ENCODE measurements around the gene PHRF1. TPM values are rescaled to one million over a fixed set of nuclear protein-coding genes. Genes with fewer than 3 reads are reported as not detected.

PHRF1 gene
- total RNA-seq, 1 donor from 2014 or later, result 38.3 TPM

DNA sequence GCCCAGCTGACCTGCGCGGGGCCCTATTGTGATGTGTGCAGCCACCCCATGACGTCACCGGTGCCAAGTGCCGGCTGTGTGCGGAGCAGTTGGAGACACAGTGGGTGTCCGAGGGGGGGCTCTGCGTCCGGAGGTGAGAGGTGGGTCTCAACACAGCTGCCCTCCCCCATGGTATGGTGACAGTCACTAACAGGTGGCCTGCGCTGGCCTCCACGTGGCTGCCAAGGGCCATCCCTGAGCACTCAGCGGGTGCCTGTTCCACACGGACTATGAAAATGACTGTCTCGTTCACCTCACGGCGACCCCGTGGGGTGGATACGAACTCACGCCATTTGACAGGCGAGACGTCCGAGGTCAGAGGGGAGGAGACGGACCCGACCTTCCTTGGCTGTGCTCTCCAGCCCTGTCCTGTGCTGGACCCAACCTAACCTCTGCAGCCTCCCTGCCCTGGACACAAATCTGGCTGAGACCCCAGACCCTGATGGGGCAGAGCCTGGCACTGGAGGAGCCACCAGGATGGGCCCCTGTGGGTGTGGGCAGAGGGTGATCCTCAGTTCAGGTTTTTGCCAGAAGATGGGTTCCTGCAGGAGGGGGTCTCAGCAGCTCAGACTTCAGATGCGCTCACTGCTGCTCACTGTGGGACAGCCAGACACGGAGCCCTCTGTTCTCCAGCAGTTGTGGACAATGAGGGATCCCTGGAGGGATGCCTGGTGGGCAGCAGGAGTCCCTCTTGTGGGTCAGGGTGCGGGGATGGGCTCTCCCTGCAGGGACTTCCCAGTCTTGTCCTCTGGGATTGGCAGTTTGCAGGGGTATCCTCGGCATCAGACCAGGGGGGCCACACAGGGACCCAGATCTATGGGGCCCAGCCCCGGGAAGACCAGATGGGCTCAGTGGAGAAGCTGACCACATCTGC, 47.2 kb upstream of the PHRF1 start:
- Histone ChIP-seq H3K4me3 (ENCODE audit: insufficient read depth, low read depth, low read length) (no peak overlapping the region), H3K27me3 (ENCODE audit: insufficient read depth, low read length) (no peaks in the 10 kb centered on the region), H3K4me2 (ENCODE audit: low read length) (no peak overlapping the region), H3K36me3 (ENCODE audit: insufficient read depth, low read length) (peaks cover 3% of the 10 kb centered on the region), H3K9ac (ENCODE audit: low read length) (no peak overlapping the region), H2AFZ (ENCODE audit: low read depth, low read length) (no peak overlapping the region), H3K79me2 (ENCODE audit: insufficient read depth, low read length) (peaks cover 11% of the 10 kb centered on the region), H3K9me3 (ENCODE audit: insufficient read depth, low read depth, low read length) (no peaks in the 10 kb centered on the region), H3K27ac (ENCODE audit: low read depth, low read length) (no peak overlapping the region), H4K20me1 (ENCODE audit: insufficient read depth, low read length) (peaks cover 25% of the 10 kb centered on the region), H3K4me1 (ENCODE audit: insufficient read depth, low read length) (peaks cover 2% of the 10 kb centered on the region)
- no peak for DNase-seq (ENCODE audit: low read depth)
- H3K4me3 Mint-ChIP-seq (ENCODE audit: unreplicated experiment), result no peak overlapping the region
- TF ChIP-seq, protein P1, sequence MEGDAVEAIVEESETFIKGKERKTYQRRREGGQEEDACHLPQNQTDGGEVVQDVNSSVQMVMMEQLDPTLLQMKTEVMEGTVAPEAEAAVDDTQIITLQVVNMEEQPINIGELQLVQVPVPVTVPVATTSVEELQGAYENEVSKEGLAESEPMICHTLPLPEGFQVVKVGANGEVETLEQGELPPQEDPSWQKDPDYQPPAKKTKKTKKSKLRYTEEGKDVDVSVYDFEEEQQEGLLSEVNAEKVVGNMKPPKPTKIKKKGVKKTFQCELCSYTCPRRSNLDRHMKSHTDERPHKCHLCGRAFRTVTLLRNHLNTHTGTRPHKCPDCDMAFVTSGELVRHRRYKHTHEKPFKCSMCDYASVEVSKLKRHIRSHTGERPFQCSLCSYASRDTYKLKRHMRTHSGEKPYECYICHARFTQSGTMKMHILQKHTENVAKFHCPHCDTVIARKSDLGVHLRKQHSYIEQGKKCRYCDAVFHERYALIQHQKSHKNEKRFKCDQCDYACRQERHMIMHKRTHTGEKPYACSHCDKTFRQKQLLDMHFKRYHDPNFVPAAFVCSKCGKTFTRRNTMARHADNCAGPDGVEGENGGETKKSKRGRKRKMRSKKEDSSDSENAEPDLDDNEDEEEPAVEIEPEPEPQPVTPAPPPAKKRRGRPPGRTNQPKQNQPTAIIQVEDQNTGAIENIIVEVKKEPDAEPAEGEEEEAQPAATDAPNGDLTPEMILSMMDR (IDR thresholded peaks at IDR 0.05; ENCODE audit: insufficient read depth, low read depth, low read length), result no peak
- no peak for TF ChIP-seq EZH2 (IDR thresholded peaks at IDR 0.05; ENCODE audit: insufficient read depth, low read length)
- H3K36me3 Mint-ChIP-seq (ENCODE audit: low read depth, unreplicated experiment), result no peaks in the 10 kb centered on the region
- FAIRE-seq, result no peak
- H3K27ac Mint-ChIP-seq (ENCODE audit: unreplicated experiment), result no peak overlapping the region
- no peaks in the 10 kb centered on the region for H3K9me3 Mint-ChIP-seq (ENCODE audit: unreplicated experiment)
- no peaks in the 10 kb centered on the region for H3K4me1 Mint-ChIP-seq (ENCODE audit: low read depth, unreplicated experiment)
- H3K27me3 Mint-ChIP-seq (ENCODE audit: low read depth, unreplicated experiment), result no peaks in the 10 kb centered on the region

- Histone ChIP-seq H3K9ac (ENCODE audit: low read length) (no peak overlapping the region), H3K36me3 (ENCODE audit: insufficient read depth, low read length) (peaks cover 3% of the 10 kb centered on the region), H3K4me2 (ENCODE audit: low read length) (no peak overlapping the region), H4K20me1 (ENCODE audit: insufficient read depth, low read length) (peaks cover 33% of the 10 kb centered on the region), H3K27me3 (ENCODE audit: insufficient read depth, low read length) (no peaks in the 10 kb centered on the region), H3K79me2 (ENCODE audit: insufficient read depth, low read length) (peaks cover 19% of the 10 kb centered on the region), H2AFZ (ENCODE audit: low read depth, low read length) (no peak overlapping the region), H3K27ac (ENCODE audit: low read depth, low read length) (no peak overlapping the region), H3K9me3 (ENCODE audit: insufficient read depth, low read depth, low read length) (no peaks in the 10 kb centered on the region), H3K4me1 (ENCODE audit: insufficient read depth, low read length) (peaks cover 10% of the 10 kb centered on the region), H3K4me3 (ENCODE audit: insufficient read depth, low read depth, low read length) (no peak overlapping the region)
- H3K9me3 Mint-ChIP-seq (ENCODE audit: unreplicated experiment), result no peaks in the 10 kb centered on the region
- no peak overlapping the region for H3K27ac Mint-ChIP-seq (ENCODE audit: unreplicated experiment)
- no peaks in the 10 kb centered on the region for H3K36me3 Mint-ChIP-seq (ENCODE audit: low read depth, unreplicated experiment)
- DNase-seq (ENCODE audit: low read depth) (no peak), FAIRE-seq (no peak)
- no peaks in the 10 kb centered on the region for H3K4me1 Mint-ChIP-seq (ENCODE audit: low read depth, unreplicated experiment)
- TF ChIP-seq, protein P1 (IDR thresholded peaks at IDR 0.05; ENCODE audit: insufficient read depth, low read depth, low read length), result no peak
- TF ChIP-seq EZH2 (IDR thresholded peaks at IDR 0.05; ENCODE audit: insufficient read depth, low read length), result no peak
- H3K27me3 Mint-ChIP-seq (ENCODE audit: low read depth, unreplicated experiment), result no peaks in the 10 kb centered on the region
- no peak overlapping the region for H3K4me3 Mint-ChIP-seq (ENCODE audit: unreplicated experiment)
Measured at GRCh38 chr11:529728-530411, 46.4 kb upstream of the PHRF1 start.
